ENCODE measurements around the gene SNX4. TPM values are rescaled to one million over a fixed set of nuclear protein-coding genes. Genes with fewer than 3 reads are reported as not detected.
A peak's percentile ranks its signal among the peaks of the same experiment; 100 is the strongest.

The SNX4 gene
- total RNA-seq, 4 donors from 2014 or later, result 22.9 to 47.3 (median 32.6) TPM

DNA sequence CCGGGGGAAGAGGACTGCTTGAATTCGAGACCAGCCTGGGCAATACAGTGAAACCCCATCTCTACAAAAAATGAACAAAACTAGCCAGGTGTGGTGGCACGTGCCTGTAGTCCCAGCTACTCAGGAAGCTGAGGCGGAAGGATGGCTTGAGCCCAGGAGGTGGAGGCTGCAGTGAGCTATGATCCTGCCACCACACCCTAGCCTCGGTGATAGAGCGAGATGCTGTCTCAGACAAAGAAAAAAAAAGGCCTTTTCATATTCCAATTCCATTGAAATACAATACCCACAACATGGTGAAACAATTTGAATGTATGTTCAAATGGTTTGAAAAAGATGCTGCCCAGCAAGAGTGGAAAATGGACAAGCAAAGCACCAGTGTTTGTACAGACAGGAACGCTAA is 83.1 kb downstream of the SNX4 start:
- 79% methylated on average over 7 of the region's 7 CpGs for WGBS
- no peak for TF ChIP-seq EP300 (IDR thresholded peaks at IDR 0.05)
- TF ChIP-seq POLR2A (IDR thresholded peaks at IDR 0.05; ENCODE audit: low read depth), result no peak
- no peak for TF ChIP-seq POLR2AphosphoS5 (IDR thresholded peaks at IDR 0.05)
- TF ChIP-seq CTCF (IDR thresholded peaks at IDR 0.05), result no peak
- H3K36me3 ChIP-seq, result no peaks in the 10 kb centered on the region
- DNase-seq (ENCODE audit: extremely low spot score), result no peak
- peaks cover 0 to 3% (median 0%) of the 10 kb centered on the region in 4 donors for H3K4me1 ChIP-seq
- no peaks in the 10 kb centered on the region for H3K9me3 ChIP-seq
- no peak overlapping the region for H3K4me3 ChIP-seq
- intact Hi-C loops (cut with DNase I), result loop anchor here (5.0 kb wide), 1 partner anchor 510 kb away; no protein-coding TSS in a partner anchor
- H3K27me3 ChIP-seq, result no peaks in the 10 kb centered on the region
- no peak overlapping the region for H3K27ac ChIP-seq (replicated peaks in 1 of 4)

DNA sequence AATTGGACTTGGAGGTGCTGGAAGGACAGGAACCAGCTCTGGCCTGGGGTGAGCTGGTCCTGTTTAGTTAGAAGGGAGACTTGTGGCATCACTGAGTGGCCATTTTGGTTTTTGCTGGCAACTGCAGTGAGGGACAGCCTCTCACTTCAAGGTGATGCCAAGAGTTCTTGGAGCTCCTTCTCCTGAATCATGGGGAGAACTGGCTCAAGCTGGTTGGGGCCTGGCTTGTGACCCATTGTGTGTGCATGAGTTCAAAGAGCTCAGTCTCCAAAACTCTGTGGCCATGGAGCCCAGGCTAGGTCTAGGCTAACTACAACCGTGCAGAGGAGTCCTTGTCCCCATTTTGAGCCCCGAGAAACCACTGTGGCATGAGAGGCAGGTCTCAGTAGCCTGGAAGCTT is 84.8 kb downstream of the SNX4 start:
- DNase-seq (ENCODE audit: extremely low spot score), result peak; percentile 66
- H3K4me3 ChIP-seq, result no peak overlapping the region
- H3K27me3 ChIP-seq, result no peaks in the 10 kb centered on the region
- no peak overlapping the region for H3K27ac ChIP-seq (replicated peaks in 1 of 4)
- no peaks in the 10 kb centered on the region for H3K9me3 ChIP-seq
- no CpG with 5 or more reads among the region's 2 CpGs for WGBS
- H3K36me3 ChIP-seq, result no peaks in the 10 kb centered on the region
- peaks cover 0 to 3% (median 0%) of the 10 kb centered on the region in 4 donors for H3K4me1 ChIP-seq
- intact Hi-C loops (cut with DNase I), result loop anchor here (5.0 kb wide), 1 partner anchor 508 kb away; no protein-coding TSS in a partner anchor
- TF ChIP-seq EP300 (IDR thresholded peaks at IDR 0.05), result no peak
- no peak for TF ChIP-seq CTCF (IDR thresholded peaks at IDR 0.05)
- TF ChIP-seq POLR2A (IDR thresholded peaks at IDR 0.05; ENCODE audit: low read depth), result no peak
- TF ChIP-seq POLR2AphosphoS5 (IDR thresholded peaks at IDR 0.05), result no peak

DNA sequence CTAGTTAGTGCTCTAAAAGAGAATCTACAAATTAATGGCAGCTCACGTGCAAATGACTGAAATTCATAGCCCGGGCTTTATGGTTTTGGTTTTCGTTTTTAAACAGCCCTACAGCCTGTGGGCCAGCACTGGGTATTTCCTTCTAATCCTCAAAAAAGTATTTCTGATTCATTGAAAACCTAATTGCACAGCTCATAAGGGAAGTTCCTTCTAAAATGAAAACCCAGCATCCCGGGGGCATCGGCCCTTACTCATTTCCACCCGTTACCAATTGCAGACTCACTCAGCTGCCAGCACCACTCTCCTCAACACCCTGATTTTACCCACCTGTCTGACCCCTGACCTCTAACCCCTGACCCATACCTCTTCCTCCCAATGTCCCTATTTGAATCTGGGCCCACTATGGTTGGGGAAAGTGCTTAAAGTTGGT is 85.4 kb downstream of the SNX4 start:
- Histone ChIP-seq H3K4me3 (no peak overlapping the region), H3K9me3 (no peaks in the 10 kb centered on the region), H3K36me3 (no peaks in the 10 kb centered on the region), H3K27ac (replicated peaks in 1 of 4) (no peak overlapping the region), H3K4me1 (peaks cover 0 to 3% (median 0%) of the 10 kb centered on the region in 4 donors), H3K27me3 (no peaks in the 10 kb centered on the region)
- intact Hi-C loops (cut with DNase I), result loop anchor here (5.0 kb wide), 1 partner anchor 507 kb away; no protein-coding TSS in a partner anchor
- no peak for TF ChIP-seq EP300 (IDR thresholded peaks at IDR 0.05)
- TF ChIP-seq CTCF (IDR thresholded peaks at IDR 0.05), result no peak
- no peak for TF ChIP-seq POLR2AphosphoS5 (IDR thresholded peaks at IDR 0.05)
- TF ChIP-seq POLR2A (IDR thresholded peaks at IDR 0.05; ENCODE audit: low read depth), result no peak
- peak; percentile 66 for DNase-seq (ENCODE audit: extremely low spot score)
- 86% methylated on average over 6 of the region's 6 CpGs for WGBS

DNA sequence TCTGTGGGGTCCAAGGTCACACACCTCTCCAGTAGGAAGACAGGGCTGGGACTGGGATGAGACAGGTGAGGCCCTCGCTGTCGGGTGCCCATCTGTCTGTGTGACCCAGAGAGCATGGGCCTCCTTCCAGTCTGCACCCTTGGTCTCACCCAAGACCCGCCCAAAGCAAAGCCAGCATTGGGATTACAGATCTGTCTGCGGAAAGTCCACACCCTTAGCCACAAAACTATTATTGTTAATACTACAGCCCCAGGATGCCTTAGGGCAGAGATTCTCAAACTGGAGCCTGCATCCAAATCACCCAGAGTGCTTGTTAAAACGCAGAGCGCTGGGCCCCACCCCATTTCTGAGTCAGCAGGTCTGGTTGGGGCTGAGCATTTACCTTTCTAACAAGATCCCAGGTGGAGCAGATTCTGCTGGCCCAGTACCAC is 86.4 kb downstream of the SNX4 start:
- TF ChIP-seq EP300 (IDR thresholded peaks at IDR 0.05), result no peak
- TF ChIP-seq CTCF (IDR thresholded peaks at IDR 0.05), result no peak
- no peak for TF ChIP-seq POLR2A (IDR thresholded peaks at IDR 0.05; ENCODE audit: low read depth)
- no peak for TF ChIP-seq POLR2AphosphoS5 (IDR thresholded peaks at IDR 0.05)
- no peak overlapping the region for H3K4me3 ChIP-seq
- H3K36me3 ChIP-seq, result no peaks in the 10 kb centered on the region
- no peak overlapping the region for H3K27ac ChIP-seq (replicated peaks in 1 of 4)
- peak; percentile 88 for DNase-seq (ENCODE audit: extremely low spot score)
- intact Hi-C loops (cut with DNase I), result no loop called here
- no peaks in the 10 kb centered on the region for H3K27me3 ChIP-seq
- no peaks in the 10 kb centered on the region for H3K9me3 ChIP-seq
- 91% methylated on average over 6 of the region's 6 CpGs for WGBS
- H3K4me1 ChIP-seq, result peaks cover 0 to 3% (median 0%) of the 10 kb centered on the region in 4 donors

DNA sequence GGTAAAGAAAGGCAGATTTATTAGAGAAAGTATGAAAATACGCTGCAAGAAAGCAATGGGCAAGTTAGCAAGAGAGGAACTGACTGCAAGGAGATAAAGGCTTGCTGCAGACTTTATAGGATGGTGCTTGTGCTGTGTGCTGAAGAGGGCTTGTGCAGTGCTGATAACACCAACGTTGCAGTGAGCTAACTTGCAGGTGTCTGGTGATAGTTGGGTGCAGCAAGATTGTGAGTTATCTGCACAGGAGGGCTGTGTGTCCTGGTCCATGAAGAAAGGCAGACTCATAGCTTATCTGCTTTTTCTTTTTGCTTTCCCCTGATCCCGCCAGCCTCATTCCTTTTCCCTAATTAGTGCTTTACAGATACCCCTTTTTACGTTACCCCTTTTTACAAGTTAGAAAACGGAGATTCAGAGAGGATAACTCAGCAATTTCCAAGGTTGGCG is 86.9 kb downstream of the SNX4 start:
- 89% methylated on average over 6 of the region's 6 CpGs for WGBS
- intact Hi-C loops (cut with DNase I), result no loop called here

More for the DNA sequence above, 86.9 kb downstream of the SNX4 start:
- H3K9me3 ChIP-seq, result no peaks in the 10 kb centered on the region
- H3K27me3 ChIP-seq, result no peaks in the 10 kb centered on the region
- H3K36me3 ChIP-seq, result no peaks in the 10 kb centered on the region
- no peak overlapping the region for H3K27ac ChIP-seq (replicated peaks in 1 of 4)
- TF ChIP-seq POLR2A (IDR thresholded peaks at IDR 0.05; ENCODE audit: low read depth) (no peak), CTCF (IDR thresholded peaks at IDR 0.05) (no peak), POLR2AphosphoS5 (IDR thresholded peaks at IDR 0.05) (no peak), EP300 (IDR thresholded peaks at IDR 0.05) (no peak)
- H3K4me3 ChIP-seq, result no peak overlapping the region
- peaks cover 0 to 3% (median 0%) of the 10 kb centered on the region in 4 donors for H3K4me1 ChIP-seq
- DNase-seq (ENCODE audit: extremely low spot score), result peak; percentile 64

Data from esophagus muscularis mucosa (tissue), 4 donors.